ENCODE data around the gene RANBP17.
"Not testable (repeated sequence)": the region's sequence is repeated elsewhere in the genome, so short reads cannot be mapped to it uniquely, and the experiment has no call there.

The RANBP17 gene

GRCh38 chr5:170861917-170862766, at the start of gene RANBP17:
Gene RANBP17, plus strand, starts transcription at chr5:170862018.
- DNase-seq (ENCODE audit: low spot score), result no peak

- DNase-seq (ENCODE audit: low spot score), result no peak
These were observed 48.6 kb upstream of the RANBP17 start for GRCh38 chr5:170813231-170813630.

GRCh38 chr5:170817195-170817594, 44.6 kb upstream of the RANBP17 start:
- DNase-seq (ENCODE audit: low spot score), result no peak

- no peak for DNase-seq (ENCODE audit: low spot score)
These were observed 43.6 kb upstream of the RANBP17 start for GRCh38 chr5:170818232-170818631.

GRCh38 chr5:170819824-170820223, 42.0 kb upstream of the RANBP17 start:
- no peak for DNase-seq (ENCODE audit: low spot score)

GRCh38 chr5:170821257-170821800, 40.5 kb upstream of the RANBP17 start:
- DNase-seq (ENCODE audit: low spot score), result no peak

- DNase-seq (ENCODE audit: low spot score), result no peak
These were observed 35.7 kb upstream of the RANBP17 start for GRCh38 chr5:170826117-170826516.

- DNase-seq (ENCODE audit: low spot score), result no peak
These were observed 29.6 kb upstream of the RANBP17 start for GRCh38 chr5:170832241-170832640.

GRCh38 chr5:170833981-170834380, 27.8 kb upstream of the RANBP17 start:
- not testable (repeated sequence) for DNase-seq (ENCODE audit: low spot score)

GRCh38 chr5:170836226-170836625, 25.6 kb upstream of the RANBP17 start:
- no peak for DNase-seq (ENCODE audit: low spot score)

GRCh38 chr5:170843870-170844269, 17.9 kb upstream of the RANBP17 start:
- no peak for DNase-seq (ENCODE audit: low spot score)

- no peak for DNase-seq (ENCODE audit: low spot score)
These were observed 17.2 kb upstream of the RANBP17 start for GRCh38 chr5:170844651-170845050.

- DNase-seq (ENCODE audit: low spot score), result no peak
These were observed 15.4 kb upstream of the RANBP17 start for GRCh38 chr5:170846416-170846815.

- DNase-seq (ENCODE audit: low spot score), result no peak
These were observed 15.0 kb upstream of the RANBP17 start for GRCh38 chr5:170846846-170847245.

- DNase-seq (ENCODE audit: low spot score), result no peak
These were observed 13.8 kb upstream of the RANBP17 start for GRCh38 chr5:170848033-170848432.

- DNase-seq (ENCODE audit: low spot score), result no peak
These were observed 12.4 kb upstream of the RANBP17 start for GRCh38 chr5:170849374-170849773.

GRCh38 chr5:170854566-170854965, 7.3 kb upstream of the RANBP17 start:
- no peak for DNase-seq (ENCODE audit: low spot score)

GRCh38 chr5:170857066-170857465, 4.8 kb upstream of the RANBP17 start:
- DNase-seq (ENCODE audit: low spot score), result no peak

GRCh38 chr5:170860415-170860814, 1.4 kb upstream of the RANBP17 start:
- DNase-seq (ENCODE audit: low spot score), result no peak

- DNase-seq (ENCODE audit: low spot score), result no peak
These were observed 776 bp upstream of the RANBP17 start for GRCh38 chr5:170860818-170861666.

- DNase-seq (ENCODE audit: low spot score), result no peak
These were observed 226 bp upstream of the RANBP17 start for GRCh38 chr5:170861667-170861916.

GRCh38 chr5:170863646-170864045, 1.8 kb downstream of the RANBP17 start:
- no peak for DNase-seq (ENCODE audit: low spot score)

GRCh38 chr5:170865622-170866021, 3.8 kb downstream of the RANBP17 start:
- no peak for DNase-seq (ENCODE audit: low spot score)
